GM18519 (cell line): ENCODE results near the gene SLC9A8.

Experiments
- ATAC-seq: cut with Tn5 transposase; IDR thresholded peaks from one replicate; pipeline ENCODE4 v1.9.1; 2021; ENCODE audit warnings: mild to moderate bottlenecking, moderate library complexity; ENCODE audit not compliant: unreplicated experiment, low FRiP score

SLC9A8 gene

DNA sequence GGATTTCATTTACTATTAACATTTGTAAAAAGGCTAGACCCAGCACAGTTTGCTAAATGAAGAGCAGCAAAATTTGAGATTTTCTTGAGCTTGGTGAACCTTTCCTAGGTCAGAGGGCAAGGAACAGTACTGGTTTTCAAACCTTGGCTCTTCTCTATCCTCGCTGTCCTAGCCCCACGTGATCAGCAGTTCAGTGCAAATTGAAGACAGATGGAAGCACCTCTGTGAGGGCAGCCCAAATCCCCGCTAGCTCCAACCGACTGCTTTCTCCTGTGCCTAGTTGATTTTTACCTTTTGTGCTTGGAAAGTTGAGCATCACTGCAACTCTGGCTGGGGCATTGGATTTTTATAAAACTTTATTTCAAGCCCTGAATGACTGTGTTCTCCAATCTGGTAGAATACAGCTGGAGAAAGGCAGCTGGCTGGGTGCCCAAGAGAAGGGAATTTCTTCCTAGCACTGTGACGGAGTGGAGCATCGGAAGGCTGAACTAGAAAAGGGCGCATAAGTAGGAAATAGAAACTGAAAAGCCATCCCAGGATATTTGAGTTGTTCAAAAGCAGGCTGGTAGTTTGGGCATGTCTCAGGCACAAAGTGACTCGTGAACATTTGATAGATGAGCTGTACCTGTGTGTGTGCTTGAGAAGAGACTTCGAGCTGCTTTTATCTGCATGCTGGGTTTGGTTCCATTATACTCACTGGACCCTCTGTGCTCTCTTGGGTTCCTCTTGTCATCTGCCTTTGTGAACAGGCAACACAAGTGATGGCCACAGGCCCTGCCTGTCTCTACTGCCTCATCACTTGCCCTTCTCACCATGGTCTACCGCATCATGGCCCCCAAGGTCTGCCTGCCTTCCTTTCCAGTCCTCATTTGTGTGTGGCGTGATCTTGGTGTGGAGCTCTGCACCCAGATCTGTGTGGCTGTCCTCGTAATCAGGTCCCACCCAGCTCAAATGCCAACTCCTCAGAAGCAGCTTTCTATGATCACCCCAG lies 125.8 kb downstream of the SLC9A8 start:
- no peak for ATAC-seq

DNA sequence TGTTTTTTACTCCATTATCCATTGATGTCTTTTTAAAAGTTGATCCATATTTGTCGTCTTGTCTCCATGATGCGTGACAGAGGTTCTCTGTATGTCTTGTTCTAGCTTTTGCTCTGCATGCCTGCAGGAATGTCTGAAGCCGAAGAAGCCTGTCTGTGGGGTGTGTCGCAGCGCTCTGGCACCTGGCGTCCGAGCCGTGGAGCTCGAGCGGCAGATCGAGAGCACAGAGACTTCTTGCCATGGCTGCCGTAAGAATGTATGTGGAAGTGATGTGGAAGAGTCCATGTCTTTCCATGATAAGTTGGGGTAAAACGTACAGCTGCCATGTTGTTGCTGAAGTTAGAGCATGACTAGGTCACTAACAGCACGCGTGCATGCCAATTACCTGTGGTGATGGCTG lies 128.8 kb downstream of the SLC9A8 start:
- no peak for ATAC-seq
